K562 (cell line): ENCODE data around the gene PPP4R3A. TPM values are rescaled to one million over a fixed set of nuclear protein-coding genes. Genes with fewer than 3 reads are reported as not detected.

Experiments used
- ATAC-seq: fragments of 200-7000 bp; cut with Tn5 transposase; 3 replicates; pipeline ENCODE4 v1.9.1; 2020; ENCODE audit warnings: moderate library complexity
- BruUV-seq: library from RNA; stranded (reverse); fragments of 400-500 nt; replicated peaks from 2 replicates; lab custom pipeline; 2021; lab: Mats Ljungman, UMichigan
- CTCF ChIA-PET: fragments of 300-600 bp; formaldehyde crosslinking; extraction: SDS; loops from one replicate; lab custom pipeline; 2021; ENCODE audit warnings: low intra/inter-chr PET ratio; lab: Yijun Ruan, JAX
- POLR2A ChIA-PET: fragments of 300-600, 350-650 bp; sonication (Branson Sonifier 250); formaldehyde crosslinking; extraction: SDS; loops from one replicate; lab custom pipeline; 2021; ENCODE audit warnings: antibody characterized with exemption, inconsistent platforms; lab: Yijun Ruan, JAX
- DNase-seq, 4 experiments: peaks; one replicate each; pipeline versions ENCODE4 v3.0.0 to v3.0.0-alpha.2; 2011 to 2018; ENCODE audit warnings: low spot score in 3 of 4, mixed read lengths in 3 of 4; ENCODE audit errors: extremely low read depth in 1 of 4
- FAIRE-seq: peaks from 2 replicates; lab custom pipeline; 2011; peaks lifted over from hg19 to GRCh38; lab: Jason Lieb, UNC
- H2AFZ ChIP-seq: 2 replicates; pipeline ENCODE4 v1.6.0; 2011; ENCODE audit warnings: low read depth, low read length, control low read depth, inconsistent platforms
- H3K27ac ChIP-seq: fragments of 200-600 bp; 3 replicates; pipeline ENCODE4 v1.8.0; 2011; ENCODE audit warnings: low read depth, mild to moderate bottlenecking, control low read depth, inconsistent platforms, low read length, moderate library complexity, mixed read lengths; ENCODE audit errors: extremely low read depth
- H3K27me3 ChIP-seq, 2 experiments: fragments of 300-600 bp in 1 of 2; 2 replicates in 1 of 2; 3 replicates in 1 of 2; pipeline versions ENCODE4 v1.6.0 to v1.8.0; 2011; ENCODE audit warnings: inconsistent platforms in 2 of 2, low read length in 2 of 2, mild to moderate bottlenecking in 1 of 2, mixed read lengths in 1 of 2, moderate library complexity in 1 of 2; ENCODE audit not compliant: control insufficient read depth in 2 of 2, insufficient read depth in 2 of 2
- H3K36me3 ChIP-seq: fragments of 300-600 bp; 3 replicates; pipeline ENCODE4 v1.8.0; 2011; ENCODE audit warnings: mild to moderate bottlenecking, low read length, inconsistent platforms; ENCODE audit not compliant: control insufficient read depth, insufficient read depth
- H3K4me1 ChIP-seq, 2 experiments: fragments of 200-600 bp in 1 of 2; replicated peaks in 1 of 2; 2 replicates in 1 of 2; 3 replicates in 1 of 2; pipeline versions ENCODE4 v1.5.1 to v1.8.0; 2011; ENCODE audit warnings: inconsistent platforms in 2 of 2, low read length in 2 of 2, mild to moderate bottlenecking in 1 of 2, mixed read lengths in 1 of 2, moderate library complexity in 1 of 2; ENCODE audit not compliant: control insufficient read depth in 2 of 2, insufficient read depth in 2 of 2
- H3K4me2 ChIP-seq: 2 replicates; pipeline ENCODE4 v1.6.1; 2011; ENCODE audit warnings: low read length, control low read depth, inconsistent platforms, mixed read lengths; ENCODE audit not compliant: insufficient read depth
- H3K4me3 ChIP-seq: fragments of 200-600 bp; sonication (generic), shearing (Covaris generic); 2 replicates; pipeline ENCODE4 v1.5.1; 2016; ENCODE audit warnings: control low read depth, inconsistent platforms
- H3K79me2 ChIP-seq: fragments of 200-600 bp; 3 replicates; pipeline ENCODE4 v1.8.0; 2011; ENCODE audit warnings: low read length, inconsistent platforms; ENCODE audit not compliant: control insufficient read depth, insufficient read depth
- H3K9ac ChIP-seq, 2 experiments: 2 replicates each; pipeline versions ENCODE4 v1.6.0 to v1.6.1; 2011; ENCODE audit warnings: low read depth in 2 of 2, low read length in 2 of 2, control low read depth in 1 of 2, inconsistent platforms in 1 of 2, mild to moderate bottlenecking in 1 of 2, mixed read lengths in 1 of 2; ENCODE audit not compliant: insufficient read depth in 1 of 2
- H3K9me1 ChIP-seq: one replicate; pipeline ENCODE4 v1.6.0; 2011; ENCODE audit warnings: inconsistent platforms, mild to moderate bottlenecking, low read length, moderate library complexity; ENCODE audit not compliant: control insufficient read depth, insufficient read depth
- H3K9me3 ChIP-seq: replicated peaks from 2 replicates; pipeline ENCODE4 v1.5.1; 2011; ENCODE audit warnings: low read depth, low read length, inconsistent platforms; ENCODE audit not compliant: control insufficient read depth, insufficient read depth
- H4K20me1 ChIP-seq: replicated peaks from 2 replicates; pipeline ENCODE4 v1.6.1; 2011; ENCODE audit warnings: low read length, inconsistent platforms, mixed read lengths; ENCODE audit not compliant: control insufficient read depth, insufficient read depth
- CHCHD3 ChIP-seq: fragments of 250-450 bp; sonication (Bioruptor Pico); IDR thresholded peaks from 2 replicates; pipeline ENCODE4 v2.1.2; 2022; ENCODE audit warnings: mild to moderate bottlenecking
- L3MBTL2 ChIP-seq: fragments of 450-650 bp; IDR thresholded peaks from 2 replicates; pipeline ENCODE4 v1.6.1; 2016; ENCODE audit warnings: mild to moderate bottlenecking, moderate library complexity
- MCM7 ChIP-seq, 2 experiments: fragments of 450-650 bp; IDR thresholded peaks; 2 replicates each; pipeline ENCODE4 v1.6.1; 2016 to 2018
- SIN3A ChIP-seq, 2 experiments: fragments of 150-350 bp in 1 of 2; IDR thresholded peaks; 2 replicates each; pipeline ENCODE4 v1.6.1; 2011 to 2016; ENCODE audit warnings: borderline replicate concordance in 2 of 2, low read depth in 2 of 2, low read length in 2 of 2, mild to moderate bottlenecking in 2 of 2, moderate library complexity in 2 of 2; ENCODE audit not compliant: control insufficient read depth in 1 of 2
- ZNF140 ChIP-seq: fragments of 250-450 bp; sonication (Bioruptor Pico); IDR thresholded peaks from 2 replicates; pipeline ENCODE4 v1.8.0; 2021; ENCODE audit warnings: moderate library complexity, mild to moderate bottlenecking, inconsistent platforms
- WGBS: fragments of 100-300 bp; shearing (Covaris generic); methylation state at CpG from one replicate; pipeline ENCODE4 v1.1.6; 2016; ENCODE audit warnings: low coverage, mixed read lengths; ENCODE audit not compliant: insufficient coverage; ENCODE audit errors: missing lambda C conversion rate; 5-methylcytosine and 5-hydroxymethylcytosine counted together
- in situ Hi-C: fragments of 300-500 bp; cut with MboI; formaldehyde crosslinking; loops from 4 replicates; pipeline ENCODE4 v1.15.0; 2018; ENCODE audit warnings: inconsistent platforms, mixed read lengths
- intact Hi-C: fragments of 100-400 bp; cut with micrococcal nuclease; formaldehyde crosslinking; loops from 2 replicates; pipeline ENCODE4 v1.14.2; 2022
- polyA plus RNA-seq, 8 experiments: library from polyadenylated mRNA; depleted of rRNA in 4 of 8; stranded (reverse) in 5 of 8; unstranded in 3 of 8; fragments of >200 nt; fragmentation: Nextera tagmentation in 2 of 8; fragmentation: Illumina TruSeq in 1 of 8; extraction: Ambion mirVana in 2 of 8; extraction: Trizol in 1 of 8; gene quantifications; 2 replicates each; pipeline versions ENCODE4 v1.2.1 to v1.2.3, GENCODE V29; 2011 to 2014; ENCODE audit warnings: inconsistent platforms in 1 of 8, missing spikeins in 1 of 8
- total RNA-seq, 7 experiments: library from RNA; depleted of rRNA in 6 of 7; stranded (reverse); fragments of >200 nt in 6 of 7; fragmentation: Illumina TruSeq in 2 of 7; extraction: Trizol in 2 of 7; gene quantifications; 2 replicates each; pipeline versions ENCODE4 v1.2.1 to v1.2.3, GENCODE V29; 2011 to 2021; ENCODE audit warnings: low replicate concordance in 1 of 7
- TF ChIP-seq, protein P1 (sequence below), 2 experiments: IDR thresholded peaks; 2 replicates each; pipeline ENCODE4 v1.6.1; 2011; ENCODE audit warnings: borderline replicate concordance in 1 of 2, control low read depth in 1 of 2, low read depth in 1 of 2, low read length in 1 of 2, mild to moderate bottlenecking in 1 of 2, mixed read lengths in 1 of 2, moderate library complexity in 1 of 2; ENCODE audit not compliant: insufficient read depth in 1 of 2, insufficient read length in 1 of 2, poor library complexity in 1 of 2, severe bottlenecking in 1 of 2; ENCODE audit errors: extremely low read depth in 1 of 2
- TF ChIP-seq, protein P2 (sequence below): IDR thresholded peaks from 2 replicates; pipeline ENCODE4 v1.6.1; 2011; ENCODE audit warnings: borderline replicate concordance, low read depth, mild to moderate bottlenecking, moderate library complexity, low read length; ENCODE audit not compliant: insufficient read depth, poor library complexity, severe bottlenecking
- TF ChIP-seq, protein P3 (sequence below): IDR thresholded peaks from 2 replicates; pipeline ENCODE4 v1.6.1; 2016; ENCODE audit warnings: missing genetic modification characterization, missing compliant biosample characterization
- TF ChIP-seq, protein P4 (sequence below): fragments of 450-650 bp; IDR thresholded peaks from 2 replicates; pipeline ENCODE4 v1.6.1; 2016; ENCODE audit warnings: mild to moderate bottlenecking
- TF ChIP-seq, protein P5 (sequence below): fragments of 250-450 bp; sonication (Bioruptor Pico); IDR thresholded peaks from 2 replicates; pipeline ENCODE4 v1.9.0; 2021; ENCODE audit warnings: mild to moderate bottlenecking, inconsistent platforms

The PPP4R3A gene
- total and polyA plus RNA-seq, 9 of the 15 experiments (the other 6 are each of a cell fraction or from before 2014, with no cell fraction given) = 9.5 to 54.9 (median 44.9) TPM

DNA sequence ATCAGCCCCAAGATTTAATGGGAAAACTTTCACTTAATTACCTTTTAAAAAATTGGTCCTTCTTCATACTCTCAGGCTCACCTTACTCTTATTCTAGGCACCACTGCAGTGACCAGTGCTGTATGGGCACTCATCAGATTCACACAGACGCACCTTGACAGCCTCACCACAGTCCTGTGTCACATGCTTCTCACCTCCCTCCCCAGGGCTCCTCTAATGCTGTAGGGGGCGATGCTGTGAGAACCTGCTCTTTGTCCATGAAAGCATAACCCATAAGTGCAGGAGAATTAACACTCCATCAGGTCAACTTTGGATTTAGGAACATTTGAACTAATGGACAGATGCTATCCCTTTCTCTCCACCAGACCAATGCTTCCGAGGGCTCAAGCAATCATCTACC lies 13.9 kb upstream of the PPP4R3A start:
- Histone ChIP-seq H2AFZ (no peak overlapping the region), H4K20me1 (no peaks in the 10 kb centered on the region), H3K4me3 (no peak overlapping the region), H3K4me1 (no peaks in the 10 kb centered on the region), H3K4me2 (no peak overlapping the region), H3K9ac (no peak overlapping the region), H3K27ac (no peak overlapping the region), H3K9me3 (no peaks in the 10 kb centered on the region), H3K36me3 (no peaks in the 10 kb centered on the region), H3K79me2 (no peaks in the 10 kb centered on the region), H3K9me1 (no peaks in the 10 kb centered on the region), H3K27me3 (no peaks in the 10 kb centered on the region; a peak in 1 of 5 replicates)
- FAIRE-seq (no peak), DNase-seq (no peak), ATAC-seq (peak; percentile 72; the same call in 2 of the 3 replicates)
- intact Hi-C loops (no loop called here), in situ Hi-C loops (no loop called here)
- CTCF ChIA-PET = no interaction called here
- BruUV-seq = no TSS peak
- 27% methylated on average over 2 of the region's 3 CpGs for WGBS
- POLR2A ChIA-PET = no interaction called here
- TF ChIP-seq L3MBTL2 (peak; percentile 49), SIN3A (IDR thresholded peaks at IDR 0.05; ENCODE audit: borderline replicate concordance in 2 of 2, control insufficient read depth in 1 of 2, low read depth in 2 of 2, low read length in 2 of 2) (no peak), CHCHD3 (CRISPR knock-in tag) (no peak), MCM7 (IDR thresholded peaks at IDR 0.05) (no peak), ZNF140 (CRISPR knock-in tag) (no peak)
- TF ChIP-seq, protein P1, sequence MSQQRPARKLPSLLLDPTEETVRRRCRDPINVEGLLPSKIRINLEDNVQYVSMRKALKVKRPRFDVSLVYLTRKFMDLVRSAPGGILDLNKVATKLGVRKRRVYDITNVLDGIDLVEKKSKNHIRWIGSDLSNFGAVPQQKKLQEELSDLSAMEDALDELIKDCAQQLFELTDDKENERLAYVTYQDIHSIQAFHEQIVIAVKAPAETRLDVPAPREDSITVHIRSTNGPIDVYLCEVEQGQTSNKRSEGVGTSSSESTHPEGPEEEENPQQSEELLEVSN (IDR thresholded peaks at IDR 0.05; ENCODE audit: borderline replicate concordance in 1 of 2, extremely low read depth in 1 of 2, insufficient read depth in 1 of 2, insufficient read length in 1 of 2, low read depth in 1 of 2, low read length in 1 of 2, poor library complexity in 1 of 2, severe bottlenecking in 1 of 2) = peak in 1 of 2 experiments; percentile 33
- TF ChIP-seq, protein P2, sequence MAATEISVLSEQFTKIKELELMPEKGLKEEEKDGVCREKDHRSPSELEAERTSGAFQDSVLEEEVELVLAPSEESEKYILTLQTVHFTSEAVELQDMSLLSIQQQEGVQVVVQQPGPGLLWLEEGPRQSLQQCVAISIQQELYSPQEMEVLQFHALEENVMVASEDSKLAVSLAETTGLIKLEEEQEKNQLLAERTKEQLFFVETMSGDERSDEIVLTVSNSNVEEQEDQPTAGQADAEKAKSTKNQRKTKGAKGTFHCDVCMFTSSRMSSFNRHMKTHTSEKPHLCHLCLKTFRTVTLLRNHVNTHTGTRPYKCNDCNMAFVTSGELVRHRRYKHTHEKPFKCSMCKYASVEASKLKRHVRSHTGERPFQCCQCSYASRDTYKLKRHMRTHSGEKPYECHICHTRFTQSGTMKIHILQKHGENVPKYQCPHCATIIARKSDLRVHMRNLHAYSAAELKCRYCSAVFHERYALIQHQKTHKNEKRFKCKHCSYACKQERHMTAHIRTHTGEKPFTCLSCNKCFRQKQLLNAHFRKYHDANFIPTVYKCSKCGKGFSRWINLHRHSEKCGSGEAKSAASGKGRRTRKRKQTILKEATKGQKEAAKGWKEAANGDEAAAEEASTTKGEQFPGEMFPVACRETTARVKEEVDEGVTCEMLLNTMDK = peak; percentile 69
- TF ChIP-seq, protein P3, sequence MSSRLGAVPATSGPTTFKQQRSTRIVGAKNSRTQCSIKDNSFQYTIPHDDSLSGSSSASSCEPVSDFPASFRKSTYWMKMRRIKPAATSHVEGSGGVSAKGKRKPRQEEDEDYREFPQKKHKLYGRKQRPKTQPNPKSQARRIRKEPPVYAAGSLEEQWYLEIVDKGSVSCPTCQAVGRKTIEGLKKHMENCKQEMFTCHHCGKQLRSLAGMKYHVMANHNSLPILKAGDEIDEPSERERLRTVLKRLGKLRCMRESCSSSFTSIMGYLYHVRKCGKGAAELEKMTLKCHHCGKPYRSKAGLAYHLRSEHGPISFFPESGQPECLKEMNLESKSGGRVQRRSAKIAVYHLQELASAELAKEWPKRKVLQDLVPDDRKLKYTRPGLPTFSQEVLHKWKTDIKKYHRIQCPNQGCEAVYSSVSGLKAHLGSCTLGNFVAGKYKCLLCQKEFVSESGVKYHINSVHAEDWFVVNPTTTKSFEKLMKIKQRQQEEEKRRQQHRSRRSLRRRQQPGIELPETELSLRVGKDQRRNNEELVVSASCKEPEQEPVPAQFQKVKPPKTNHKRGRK (tag) = no peak
- TF ChIP-seq, protein P4, sequence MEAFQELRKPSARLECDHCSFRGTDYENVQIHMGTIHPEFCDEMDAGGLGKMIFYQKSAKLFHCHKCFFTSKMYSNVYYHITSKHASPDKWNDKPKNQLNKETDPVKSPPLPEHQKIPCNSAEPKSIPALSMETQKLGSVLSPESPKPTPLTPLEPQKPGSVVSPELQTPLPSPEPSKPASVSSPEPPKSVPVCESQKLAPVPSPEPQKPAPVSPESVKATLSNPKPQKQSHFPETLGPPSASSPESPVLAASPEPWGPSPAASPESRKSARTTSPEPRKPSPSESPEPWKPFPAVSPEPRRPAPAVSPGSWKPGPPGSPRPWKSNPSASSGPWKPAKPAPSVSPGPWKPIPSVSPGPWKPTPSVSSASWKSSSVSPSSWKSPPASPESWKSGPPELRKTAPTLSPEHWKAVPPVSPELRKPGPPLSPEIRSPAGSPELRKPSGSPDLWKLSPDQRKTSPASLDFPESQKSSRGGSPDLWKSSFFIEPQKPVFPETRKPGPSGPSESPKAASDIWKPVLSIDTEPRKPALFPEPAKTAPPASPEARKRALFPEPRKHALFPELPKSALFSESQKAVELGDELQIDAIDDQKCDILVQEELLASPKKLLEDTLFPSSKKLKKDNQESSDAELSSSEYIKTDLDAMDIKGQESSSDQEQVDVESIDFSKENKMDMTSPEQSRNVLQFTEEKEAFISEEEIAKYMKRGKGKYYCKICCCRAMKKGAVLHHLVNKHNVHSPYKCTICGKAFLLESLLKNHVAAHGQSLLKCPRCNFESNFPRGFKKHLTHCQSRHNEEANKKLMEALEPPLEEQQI = no peak
- TF ChIP-seq, protein P5, sequence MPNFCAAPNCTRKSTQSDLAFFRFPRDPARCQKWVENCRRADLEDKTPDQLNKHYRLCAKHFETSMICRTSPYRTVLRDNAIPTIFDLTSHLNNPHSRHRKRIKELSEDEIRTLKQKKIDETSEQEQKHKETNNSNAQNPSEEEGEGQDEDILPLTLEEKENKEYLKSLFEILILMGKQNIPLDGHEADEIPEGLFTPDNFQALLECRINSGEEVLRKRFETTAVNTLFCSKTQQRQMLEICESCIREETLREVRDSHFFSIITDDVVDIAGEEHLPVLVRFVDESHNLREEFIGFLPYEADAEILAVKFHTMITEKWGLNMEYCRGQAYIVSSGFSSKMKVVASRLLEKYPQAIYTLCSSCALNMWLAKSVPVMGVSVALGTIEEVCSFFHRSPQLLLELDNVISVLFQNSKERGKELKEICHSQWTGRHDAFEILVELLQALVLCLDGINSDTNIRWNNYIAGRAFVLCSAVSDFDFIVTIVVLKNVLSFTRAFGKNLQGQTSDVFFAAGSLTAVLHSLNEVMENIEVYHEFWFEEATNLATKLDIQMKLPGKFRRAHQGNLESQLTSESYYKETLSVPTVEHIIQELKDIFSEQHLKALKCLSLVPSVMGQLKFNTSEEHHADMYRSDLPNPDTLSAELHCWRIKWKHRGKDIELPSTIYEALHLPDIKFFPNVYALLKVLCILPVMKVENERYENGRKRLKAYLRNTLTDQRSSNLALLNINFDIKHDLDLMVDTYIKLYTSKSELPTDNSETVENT (CRISPR knock-in tag) = no peak
